H1 (cell line): Measurements from ENCODE around the gene NDC80. TPM values are rescaled to one million over a fixed set of nuclear protein-coding genes. Genes with fewer than 3 reads are reported as not detected.

Source experiments
- TAF7 ChIP-seq: optimal IDR thresholded peaks from 2 replicates; pipeline ENCODE3; 2011; ENCODE audit warnings: low read depth, mild to moderate bottlenecking, inconsistent platforms, low read length, moderate library complexity, borderline replicate concordance
- polyA plus RNA-seq, 7 experiments: library from polyadenylated mRNA; depleted of rRNA in 3 of 7; stranded (reverse) in 5 of 7; unstranded in 2 of 7; fragments of >200 nt in 5 of 7; fragments of 200-250 nt in 2 of 7; gene quantifications; 1 replicate in 5 of 7; 2 replicates in 1 of 7; 4 replicates in 1 of 7; pipeline versions ENCODE4 v1.2.1 to v1.2.3, GENCODE V29; 2011 to 2013; ENCODE audit warnings: missing spikeins in 2 of 7, mixed read lengths in 2 of 7
- total RNA-seq: library from RNA; stranded (reverse); fragmentation: NEBNext Ultra II Directional; extraction: Animal tissue kit (Norgen Biotek cat#: 25700); gene quantifications from 2 replicates; pipeline ENCODE4 v1.2.1, GENCODE V29; 2021

Gene NDC80
- total and polyA plus RNA-seq, 2 of the 8 experiments (the other 6 are each of a cell fraction or from before 2014, with no cell fraction given) = 11.0 to 45.0 TPM

DNA sequence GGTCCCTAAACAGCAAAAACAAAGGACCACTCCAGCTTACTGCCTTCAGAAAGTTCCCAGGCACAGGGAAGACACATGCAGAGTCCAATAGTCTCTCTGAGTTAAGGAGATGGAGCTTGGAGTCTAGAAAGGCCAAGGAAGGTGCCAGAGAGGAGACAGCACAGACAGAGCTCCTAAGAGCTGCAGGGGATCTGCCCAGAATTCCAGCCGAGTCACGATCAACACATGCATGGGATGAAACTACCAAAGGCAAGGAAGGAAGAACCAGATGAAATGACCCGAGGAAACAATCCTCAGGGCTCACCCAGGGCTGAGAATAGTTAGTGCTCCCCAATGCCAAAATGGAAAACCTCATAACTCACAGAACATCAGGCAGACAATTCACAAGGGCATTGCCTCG is 15.5 kb upstream of the NDC80 start (continued):
- TF ChIP-seq TAF7 = no peak
- TF ChIP-seq, all 59 proteins: peak for 0
